Esophagus muscularis mucosa (tissue), 4 donors: ENCODE data around the gene PEX26. TPM values are rescaled to one million over a fixed set of nuclear protein-coding genes. Genes with fewer than 3 reads are reported as not detected.

Experiments used
- DNase-seq: peaks from one replicate; pipeline ENCODE4 v3.0.0-alpha.2; 2017; ENCODE audit errors: extremely low spot score
- H3K27ac ChIP-seq, 4 donors: fragments of 200-600 bp; sonication (generic); replicated peaks in 1 of 4; 1 replicate in 3 of 4; 2 replicates in 1 of 4; pipeline ENCODE4 v1.5.1; 2016 to 2019; ENCODE audit warnings: mild to moderate bottlenecking in 1 of 4
- H3K27me3 ChIP-seq, 4 donors: fragments of 200-600 bp; sonication (generic); one replicate each; pipeline versions ENCODE4 v1.5.1 to v1.6.0; 2016 to 2019
- H3K36me3 ChIP-seq, 4 donors: fragments of 200-600 bp; sonication (generic); one replicate each; pipeline ENCODE4 v1.5.1; 2016 to 2019
- H3K4me1 ChIP-seq, 4 donors: fragments of 200-600 bp; sonication (generic); one replicate each; pipeline ENCODE4 v1.5.1; 2016 to 2019
- H3K4me3 ChIP-seq, 4 donors: fragments of 200-600 bp; sonication (generic); 1 replicate in 2 of 4; 2 replicates in 2 of 4; pipeline ENCODE4 v1.5.1; 2016 to 2019; ENCODE audit warnings: mild to moderate bottlenecking in 4 of 4, moderate library complexity in 1 of 4
- H3K9me3 ChIP-seq, 4 donors: fragments of 200-600 bp; sonication (generic); 1 replicate in 3 of 4; 2 replicates in 1 of 4; pipeline ENCODE4 v1.5.1; 2016 to 2019
- CTCF ChIP-seq, 3 experiments: fragments of 200-600 bp in 2 of 3; fragments of 450-650 bp in 1 of 3; sonication (generic) in 2 of 3; IDR thresholded peaks; one replicate each; pipeline ENCODE4 v1.5.1; 2017 to 2019; ENCODE audit warnings: antibody characterized with exemption in 3 of 3, mild to moderate bottlenecking in 2 of 3, moderate library complexity in 1 of 3
- EP300 ChIP-seq: sonication (generic); formaldehyde crosslinking; IDR thresholded peaks from one replicate; pipeline ENCODE4 v1.6.1; 2017; ENCODE audit warnings: antibody characterized with exemption
- POLR2AphosphoS5 ChIP-seq, 2 donors: sonication (generic); formaldehyde crosslinking; IDR thresholded peaks; one replicate each; pipeline ENCODE4 v1.6.1; 2017; ENCODE audit warnings: antibody characterized with exemption in 2 of 2
- WGBS: methylation state at CpG from one replicate; pipeline ENCODE4 v1.1.5; 2018; 5-methylcytosine and 5-hydroxymethylcytosine counted together
- intact Hi-C: fragments of 100-400 bp; cut with DNase I; formaldehyde crosslinking; loops from one replicate; pipeline ENCODE4 v1.15.1; 2023
- small RNA-seq, 3 donors: library from RNA; depleted of rRNA; stranded (forward); fragments of <200 nt; gene quantifications; one replicate each; pipeline ENCODE3, GENCODE V24; 2016
- total RNA-seq, 4 donors: library from RNA; depleted of rRNA; stranded (reverse); fragments of >200 nt; gene quantifications; one replicate each; pipeline versions ENCODE4 v1.1.0 to v1.2.1, GENCODE V29; 2016

Gene PEX26
- total RNA-seq, 4 donors from 2014 or later, result 19.7 to 54.2 (median 33.6) TPM

GRCh38 chr22:18154821-18155390, 77.1 kb downstream of the PEX26 start:
- 96% methylated on average over 4 of the region's 8 CpGs for WGBS
- no peak overlapping the region for H3K27ac ChIP-seq
- no peak overlapping the region for H3K4me3 ChIP-seq
- intact Hi-C loops, result no loop called here
- peaks cover 17 to 29% (median 23%) of the 10 kb centered on the region in 4 donors for H3K4me1 ChIP-seq
- H3K36me3 ChIP-seq, result peaks cover 0 to 11% (median 0%) of the 10 kb centered on the region in 4 donors
- TF ChIP-seq CTCF (IDR thresholded peaks at IDR 0.05) (no peak), POLR2AphosphoS5 (IDR thresholded peaks at IDR 0.05) (no peak), EP300 (no peak)
- no peaks in the 10 kb centered on the region for H3K27me3 ChIP-seq
- no peaks in the 10 kb centered on the region for H3K9me3 ChIP-seq
- no peak for DNase-seq

Small RNA genes within 50 kb of the gene (small RNA-seq; reads per million reads assigned to genes)
- gene AC016027.5, result 0 reads per million in 3 donors

Other genes starting within 250 kb of the PEX26 start
- gene MICAL3, start 53.4 kb upstream of the PEX26 start, total RNA-seq, result 10 to 100 TPM; 35.1 to 91.8 (median 67.8) TPM
- gene TUBA8, start 32.8 kb downstream of the PEX26 start, total RNA-seq, result 10 to 100 TPM in 3 of 4 donors, 1 to 10 TPM in 1; 7.5 to 16.5 (median 14.0) TPM
- 1 to 10 TPM; 3.8 to 8.7 (median 6.2) TPM for gene USP18, start 72.2 kb downstream of the PEX26 start, total RNA-seq